Measurements from ENCODE around the gene SLC38A10. TPM values are rescaled to one million over a fixed set of nuclear protein-coding genes. Genes with fewer than 3 reads are reported as not detected.

SLC38A10 gene
- total RNA-seq, 1 experiment from 2014 or later, result 109 TPM

- no peak overlapping the region for H3K9ac ChIP-seq (ENCODE audit: low read length)
- ChIA-PET POLR2A (interaction anchor here (0.9 to 1.5 kb wide), 8 partner anchors 57 to 192 kb away, joined by 3 to 12 read pairs (median 4); partner anchors contain the start of gene BAHCC1), RAD21 (ENCODE audit: low non-redundant PET in 1 of 2, low total read pairs in 2 of 2, uncharacterized antibody in 2 of 2, unreplicated experiment in 2 of 2) (interaction anchor here (0.6 to 1.6 kb wide), 12 partner anchors 17 to 262 kb away, joined by 3 to 10 read pairs (median 5); partner anchors contain the start of gene BAHCC1 (in 2 of the 2)), CTCF (interaction anchor here (0.6 to 1.8 kb wide), 18 partner anchors 15 to 214 kb away, joined by 3 to 21 read pairs (median 4); partner anchors contain the start of genes BAHCC1 and CEP131)
- H3K79me2 ChIP-seq (ENCODE audit: insufficient read depth, low read length), result peaks cover 64% of the 10 kb centered on the region
- no peaks in the 10 kb centered on the region for H3K27me3 ChIP-seq (ENCODE audit: insufficient read depth, low read length)
- H3K4me1 ChIP-seq (ENCODE audit: control insufficient read depth in 1 of 2, insufficient read depth in 2 of 2, low read length in 2 of 2), result peaks cover 17 to 37% of the 10 kb centered on the region in 2 experiments; a peak in 3 of 4 replicates
- peak overlapping the region; percentile 20; the same call in 1 of the 2 replicates for H3K27ac ChIP-seq (ENCODE audit: low read depth, low read length)
- H3K9me2 ChIP-seq (ENCODE audit: insufficient read depth), result no peaks in the 10 kb centered on the region
- H4K20me1 ChIP-seq (ENCODE audit: insufficient read depth), result peaks cover 3% of the 10 kb centered on the region; the same call in 1 of the 2 replicates
- DNase-seq (ENCODE audit: low read depth, low spot score), result no peak
- intact Hi-C loops (cut with micrococcal nuclease), result loop anchor here (5.0 kb wide), 1 partner anchor 180 kb away; no protein-coding TSS in a partner anchor
- H3K4me3 ChIP-seq (replicated peaks in 1 of 2; ENCODE audit: low read depth in 1 of 2, low read length in 2 of 2), result no peak overlapping the region
- BruUV-seq (replicated peaks), result no TSS peak
- TF ChIP-seq EZH2 (IDR thresholded peaks at IDR 0.05) (no peak), TCF7L2 (IDR thresholded peaks at IDR 0.05; ENCODE audit: borderline replicate concordance, extremely low read depth, insufficient read depth, insufficient read length) (no peak), YY1 (IDR thresholded peaks at IDR 0.05; ENCODE audit: extremely low read depth, insufficient replicate concordance, low read depth, low read length) (no peak), SIN3A (IDR thresholded peaks at IDR 0.05; ENCODE audit: low read depth) (no peak), EZH2phosphoT487 (IDR thresholded peaks at IDR 0.05; ENCODE audit: borderline replicate concordance) (no peak), POLR2AphosphoS5 (IDR thresholded peaks at IDR 0.05; ENCODE audit: low read depth, low read length) (no peak), FOSL1 (IDR thresholded peaks at IDR 0.05; ENCODE audit: low read depth) (no peak), EGR1 (IDR thresholded peaks at IDR 0.05; ENCODE audit: low read depth) (no peak), ZBTB33 (IDR thresholded peaks at IDR 0.05; ENCODE audit: extremely low read depth, insufficient replicate concordance, low read length) (no peak), ZFX (IDR thresholded peaks at IDR 0.05) (no peak), SP1 (IDR thresholded peaks at IDR 0.05; ENCODE audit: low read depth) (no peak), ELF1 (IDR thresholded peaks at IDR 0.05; ENCODE audit: borderline replicate concordance, low read depth) (no peak), RAD21 (IDR thresholded peaks at IDR 0.05; ENCODE audit: low read depth) (no peak), CTCF (IDR thresholded peaks at IDR 0.05 in 2 of 3, conservative IDR thresholded peaks at IDR 0.05 in 1 of 3; ENCODE audit: borderline replicate concordance in 1 of 3, insufficient read depth in 1 of 3, low read depth in 2 of 3, low read length in 2 of 3) (no peak), REST (IDR thresholded peaks at IDR 0.05; ENCODE audit: low read depth) (no peak), ATF3 (IDR thresholded peaks at IDR 0.05) (no peak)
- H2AFZ ChIP-seq (ENCODE audit: low read depth, low read length, poor library complexity, severe bottlenecking), result no peak overlapping the region
- H3K36me3 ChIP-seq (ENCODE audit: control insufficient read depth in 1 of 2, insufficient read depth in 2 of 2, low read length in 2 of 2), result peaks cover 24 to 25% of the 10 kb centered on the region in 2 experiments; a peak in 3 of 4 replicates
- H3K9me3 ChIP-seq (ENCODE audit: control insufficient read depth in 1 of 2, insufficient read depth in 1 of 2, low read depth in 1 of 2, low read length in 2 of 2), result no peaks in the 10 kb centered on the region
- no peak overlapping the region for H3K4me2 ChIP-seq (ENCODE audit: low read length)
- ATAC-seq, result no peak
Observed at GRCh38 chr17:81292450-81292849, 2.7 kb downstream of the SLC38A10 start.
